Ascending aorta (tissue), 2 donors: ENCODE measurements around the gene ARL15. TPM values are rescaled to one million over a fixed set of nuclear protein-coding genes. Genes with fewer than 3 reads are reported as not detected.

Source experiments
- DNase-seq, 2 donors: peaks; one replicate each; pipeline ENCODE4 v3.0.0-alpha.2; 2019; ENCODE audit warnings: low spot score in 2 of 2
- H3K27ac ChIP-seq, 2 donors: fragments of 200-600 bp; sonication (generic); one replicate each; pipeline ENCODE4 v1.5.1; 2016 to 2017; ENCODE audit warnings: mild to moderate bottlenecking in 1 of 2
- H3K27me3 ChIP-seq: fragments of 200-600 bp; sonication (generic); one replicate; pipeline ENCODE4 v1.5.1; 2017
- H3K36me3 ChIP-seq, 2 donors: fragments of 200-600 bp; sonication (generic); one replicate each; pipeline ENCODE4 v1.5.1; 2016
- H3K4me1 ChIP-seq, 2 donors: fragments of 200-600 bp; sonication (generic); one replicate each; pipeline ENCODE4 v1.5.1; 2016 to 2017; ENCODE audit warnings: mild to moderate bottlenecking in 1 of 2
- H3K4me3 ChIP-seq, 2 donors: fragments of 200-600 bp; sonication (generic); one replicate each; pipeline ENCODE4 v1.5.1; 2016 to 2017; ENCODE audit warnings: mild to moderate bottlenecking in 1 of 2
- H3K9me3 ChIP-seq, 2 donors: fragments of 200-600 bp; sonication (generic); one replicate each; pipeline ENCODE4 v1.5.1; 2016
- intact Hi-C: fragments of 100-400 bp; cut with DNase I; formaldehyde crosslinking; loops from one replicate; pipeline ENCODE4 v1.15.1; 2023
- total RNA-seq: library from RNA; depleted of rRNA; stranded (reverse); fragments of >200 nt; gene quantifications from one replicate; pipeline ENCODE4 v1.1.0, GENCODE V29; 2016
- TF ChIP-seq, protein P1 (sequence below), 3 experiments: fragments of 200-600 bp in 2 of 3; fragments of 450-650 bp in 1 of 3; sonication (generic) in 2 of 3; IDR thresholded peaks; one replicate each; pipeline ENCODE4 v1.5.1; 2016 to 2019; ENCODE audit warnings: antibody characterized with exemption in 3 of 3, mild to moderate bottlenecking in 1 of 3, moderate library complexity in 1 of 3

Gene ARL15
- total RNA-seq, 1 donor from 2014 or later, result 12.5 TPM

DNA sequence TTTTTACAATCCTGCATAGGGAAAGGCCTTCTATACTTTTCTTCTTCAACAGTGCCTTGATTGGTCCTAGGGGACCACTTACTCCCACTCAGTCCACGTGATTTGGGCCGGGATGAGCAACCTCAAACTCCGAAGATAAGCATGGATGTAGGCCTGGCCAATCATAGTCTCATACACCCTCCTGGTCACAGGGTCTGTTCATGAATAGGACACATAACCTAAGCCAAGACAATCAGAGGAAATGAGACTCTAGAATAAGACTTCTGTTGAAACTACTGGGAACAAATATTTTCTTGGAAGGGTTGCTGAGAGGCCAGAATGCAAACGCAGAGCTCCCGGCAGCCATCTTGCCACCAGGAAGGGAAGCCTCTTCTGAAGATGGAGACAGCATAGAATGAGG lies 68.1 kb downstream of the ARL15 start:
- H3K9me3 ChIP-seq, result no peaks in the 10 kb centered on the region
- TF ChIP-seq, protein P1, sequence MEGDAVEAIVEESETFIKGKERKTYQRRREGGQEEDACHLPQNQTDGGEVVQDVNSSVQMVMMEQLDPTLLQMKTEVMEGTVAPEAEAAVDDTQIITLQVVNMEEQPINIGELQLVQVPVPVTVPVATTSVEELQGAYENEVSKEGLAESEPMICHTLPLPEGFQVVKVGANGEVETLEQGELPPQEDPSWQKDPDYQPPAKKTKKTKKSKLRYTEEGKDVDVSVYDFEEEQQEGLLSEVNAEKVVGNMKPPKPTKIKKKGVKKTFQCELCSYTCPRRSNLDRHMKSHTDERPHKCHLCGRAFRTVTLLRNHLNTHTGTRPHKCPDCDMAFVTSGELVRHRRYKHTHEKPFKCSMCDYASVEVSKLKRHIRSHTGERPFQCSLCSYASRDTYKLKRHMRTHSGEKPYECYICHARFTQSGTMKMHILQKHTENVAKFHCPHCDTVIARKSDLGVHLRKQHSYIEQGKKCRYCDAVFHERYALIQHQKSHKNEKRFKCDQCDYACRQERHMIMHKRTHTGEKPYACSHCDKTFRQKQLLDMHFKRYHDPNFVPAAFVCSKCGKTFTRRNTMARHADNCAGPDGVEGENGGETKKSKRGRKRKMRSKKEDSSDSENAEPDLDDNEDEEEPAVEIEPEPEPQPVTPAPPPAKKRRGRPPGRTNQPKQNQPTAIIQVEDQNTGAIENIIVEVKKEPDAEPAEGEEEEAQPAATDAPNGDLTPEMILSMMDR (IDR thresholded peaks at IDR 0.05), result no peak
- H3K4me3 ChIP-seq, result no peak overlapping the region
- H3K4me1 ChIP-seq, result no peaks in the 10 kb centered on the region
- DNase-seq, result no peak
- no peaks in the 10 kb centered on the region for H3K27me3 ChIP-seq
- H3K27ac ChIP-seq, result no peak overlapping the region
- H3K36me3 ChIP-seq, result no peaks in the 10 kb centered on the region
- intact Hi-C loops, result no loop called here

DNA sequence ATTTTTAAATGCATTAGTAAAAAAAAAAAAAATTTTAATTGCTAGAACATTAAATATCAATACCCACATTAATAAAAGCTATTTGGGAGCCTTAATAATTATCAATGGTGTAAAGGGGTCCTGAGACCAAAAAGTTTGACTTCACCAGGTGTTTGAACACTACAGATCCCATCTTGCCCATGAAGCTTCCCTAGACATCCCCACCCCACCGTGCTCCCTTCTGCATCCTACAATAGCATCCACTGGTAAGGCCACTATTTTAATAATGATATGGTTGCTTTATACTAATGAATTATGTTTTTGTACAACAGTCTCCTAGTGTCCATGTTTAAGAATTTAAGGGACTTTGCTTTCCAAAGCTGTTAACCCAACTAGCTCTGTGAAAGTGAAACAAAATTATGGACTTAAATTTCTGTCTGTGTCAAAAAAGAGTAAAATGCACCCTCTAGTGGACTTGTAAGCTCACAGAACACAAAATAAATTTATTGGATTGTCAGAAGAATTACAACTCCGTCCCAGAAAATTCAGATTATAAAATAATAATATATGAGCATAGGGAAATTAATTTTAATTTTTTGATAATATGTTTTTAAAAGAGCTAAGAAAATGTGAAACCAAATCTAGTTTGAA lies 76.0 kb downstream of the ARL15 start:
- H3K9me3 ChIP-seq, result no peaks in the 10 kb centered on the region
- no peak for DNase-seq
- intact Hi-C loops, result no loop called here
- no peaks in the 10 kb centered on the region for H3K36me3 ChIP-seq
- no peaks in the 10 kb centered on the region for H3K4me1 ChIP-seq
- no peak overlapping the region for H3K27ac ChIP-seq
- H3K4me3 ChIP-seq, result no peak overlapping the region
- TF ChIP-seq, protein P1 (IDR thresholded peaks at IDR 0.05), result peak in 2 of 3 experiments; percentile 31 to 55
- no peaks in the 10 kb centered on the region for H3K27me3 ChIP-seq

DNA sequence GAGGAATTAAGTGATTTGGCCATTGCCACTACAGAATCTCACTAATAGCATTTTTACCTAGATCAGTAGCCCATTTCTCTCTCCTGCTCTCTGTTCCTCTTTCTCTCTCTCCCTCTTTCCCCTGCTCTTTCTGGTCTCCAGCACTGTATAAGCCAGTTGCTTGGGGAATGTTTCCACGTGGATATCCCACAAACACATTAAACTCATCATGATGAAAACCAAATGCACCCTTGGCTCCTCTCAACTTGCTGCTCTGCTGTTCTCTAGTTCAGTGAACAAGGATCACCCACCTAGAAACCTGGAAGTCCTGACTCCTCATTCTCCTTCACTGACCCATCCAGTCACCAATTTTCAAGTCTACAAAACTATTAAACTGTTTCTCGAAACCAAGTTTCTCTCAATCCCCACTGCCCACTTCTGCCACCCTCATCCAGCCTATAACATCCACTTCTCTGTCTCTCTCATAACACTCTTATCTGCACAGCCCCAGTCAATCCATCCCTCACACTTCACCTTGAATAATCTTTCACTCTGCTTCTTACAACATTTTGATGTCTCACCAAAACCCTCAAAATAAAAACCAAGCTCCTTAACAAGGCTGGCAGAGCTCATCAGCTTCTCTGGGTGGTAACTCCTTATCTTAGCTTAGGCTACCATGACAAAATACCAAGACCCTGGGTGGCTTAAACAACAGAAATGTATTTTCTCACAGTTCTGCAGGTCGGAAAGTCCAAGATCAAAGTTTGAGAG lies 79.3 kb downstream of the ARL15 start:
- TF ChIP-seq, protein P1 (IDR thresholded peaks at IDR 0.05), result no peak
- intact Hi-C loops, result no loop called here
- no peak for DNase-seq

DNA sequence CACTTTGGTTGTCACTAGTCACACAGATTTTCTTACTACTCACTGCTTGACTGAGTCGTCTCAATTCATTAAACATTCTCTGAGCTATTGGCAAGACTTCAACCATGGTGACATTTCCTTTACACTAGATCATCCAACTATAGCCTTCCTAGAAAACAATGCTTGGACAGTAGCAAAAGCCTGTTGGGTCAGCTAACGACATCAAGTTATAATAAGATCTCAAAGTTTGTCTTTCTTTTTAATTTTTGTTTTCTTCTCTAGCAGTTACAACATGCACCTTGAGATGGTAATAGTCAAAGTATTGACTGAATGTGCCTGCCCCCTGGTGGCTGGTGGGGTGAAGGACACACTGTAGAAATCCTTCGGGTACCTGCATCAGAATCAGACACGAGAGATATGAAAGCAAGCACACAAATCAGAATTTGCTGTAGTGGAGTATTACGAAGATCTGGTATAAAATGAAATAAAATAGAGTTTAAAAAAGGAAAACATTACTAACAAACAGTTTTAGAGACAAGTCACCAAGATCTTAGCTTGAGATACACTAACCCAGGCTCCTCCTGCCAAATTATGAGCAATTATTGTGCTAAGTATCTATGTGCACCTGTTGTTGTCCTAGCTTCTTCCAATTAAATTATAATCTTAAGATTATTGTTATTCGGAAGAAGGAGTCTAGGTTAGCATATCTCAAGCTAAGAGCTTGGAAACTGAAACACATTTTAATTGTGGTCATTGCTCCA lies 81.2 kb downstream of the ARL15 start:
- intact Hi-C loops, result loop anchor here (10.0 kb wide), 1 partner anchor 964 kb away; no protein-coding TSS in a partner anchor
- DNase-seq, result peak in 1 of 2 donors; percentile 74
- Histone ChIP-seq H3K4me3 (no peak overlapping the region), H3K4me1 (no peaks in the 10 kb centered on the region), H3K27me3 (no peaks in the 10 kb centered on the region), H3K36me3 (no peaks in the 10 kb centered on the region), H3K9me3 (no peaks in the 10 kb centered on the region), H3K27ac (no peak overlapping the region)
- TF ChIP-seq, protein P1 (IDR thresholded peaks at IDR 0.05), result peak; percentile 70 to 85 (median 83)

More for the DNA sequence above, 79.3 kb downstream of the ARL15 start:
- no peaks in the 10 kb centered on the region for H3K9me3 ChIP-seq
- H3K27ac ChIP-seq, result no peak overlapping the region
- H3K36me3 ChIP-seq, result no peaks in the 10 kb centered on the region
- no peaks in the 10 kb centered on the region for H3K4me1 ChIP-seq
- H3K4me3 ChIP-seq, result no peak overlapping the region
- no peaks in the 10 kb centered on the region for H3K27me3 ChIP-seq

DNA sequence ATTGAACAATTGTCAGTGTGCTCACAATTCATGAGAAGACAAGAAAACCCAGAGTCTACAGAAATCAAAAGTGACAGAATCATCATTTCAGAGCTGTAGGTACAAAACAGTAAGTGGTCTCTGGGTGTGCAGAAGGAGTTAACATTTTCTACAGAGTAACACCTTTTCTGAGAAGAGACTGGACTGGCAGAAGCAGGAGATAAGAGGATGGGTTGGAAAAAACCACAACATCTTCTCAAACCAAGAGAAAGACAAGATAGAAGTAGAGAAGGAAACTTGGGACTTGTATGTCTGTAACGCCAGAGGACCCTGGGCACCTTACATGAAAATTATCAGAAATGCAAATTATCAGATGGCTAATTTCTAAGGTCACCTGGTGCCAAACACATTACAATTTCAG lies 82.6 kb downstream of the ARL15 start:
- H3K4me3 ChIP-seq, result no peak overlapping the region
- DNase-seq, result no peak
- no peak overlapping the region for H3K27ac ChIP-seq
- intact Hi-C loops, result loop anchor here (10.0 kb wide), 1 partner anchor 963 kb away; no protein-coding TSS in a partner anchor
- H3K4me1 ChIP-seq, result no peaks in the 10 kb centered on the region
- no peaks in the 10 kb centered on the region for H3K9me3 ChIP-seq
- H3K36me3 ChIP-seq, result no peaks in the 10 kb centered on the region
- TF ChIP-seq, protein P1 (IDR thresholded peaks at IDR 0.05), result no peak
- H3K27me3 ChIP-seq, result no peaks in the 10 kb centered on the region
